IMR-90 (cell line): Measurements from ENCODE around the gene WBP1. TPM values are rescaled to one million over a fixed set of nuclear protein-coding genes. Genes with fewer than 3 reads are reported as not detected.

Source experiments
- ATAC-seq: fragments of 200-7000 bp; cut with Tn5 transposase; 2 replicates; pipeline ENCODE4 v1.9.1; 2020; ENCODE audit warnings: low read depth, mild to moderate bottlenecking, moderate library complexity
- BruUV-seq: library from RNA; stranded (reverse); fragments of 400-500 nt; replicated peaks from 2 replicates; lab custom pipeline; 2021; lab: Mats Ljungman, UMichigan
- CTCF ChIA-PET: fragments of 300-600 bp; formaldehyde crosslinking; extraction: SDS; loops from one replicate; lab custom pipeline; 2021; ENCODE audit warnings: antibody characterized with exemption; lab: Yijun Ruan, JAX
- POLR2A ChIA-PET: fragments of 300-600 bp; sonication (Branson Sonifier 250); formaldehyde crosslinking; loops from one replicate; lab custom pipeline; 2022; ENCODE audit warnings: antibody characterized with exemption; ENCODE audit not compliant: unreplicated experiment; lab: Charles Lee
- DNase-seq: peaks from one replicate; pipeline ENCODE4 v3.0.0; 2013
- H2AFZ ChIP-seq: replicated peaks from 2 replicates; pipeline ENCODE3; 2013; ENCODE audit warnings: low read length, mild to moderate bottlenecking; ENCODE audit not compliant: poor library complexity
- H2AK5ac ChIP-seq: 2 replicates; pipeline ENCODE4 v1.6.1; 2013; ENCODE audit warnings: low read depth, low read length, inconsistent platforms
- H2AK9ac ChIP-seq: replicated peaks from 2 replicates; pipeline ENCODE3; 2013; ENCODE audit warnings: mild to moderate bottlenecking, low read depth, low read length, moderate library complexity; ENCODE audit not compliant: poor library complexity
- H2BK120ac ChIP-seq: 2 replicates; pipeline ENCODE4 v1.6.1; 2013; ENCODE audit warnings: low read depth, low read length, inconsistent platforms
- H2BK15ac ChIP-seq: 3 replicates; pipeline ENCODE4 v1.6.1; 2013; ENCODE audit warnings: low read depth, low read length, inconsistent platforms
- H2BK20ac ChIP-seq: 2 replicates; pipeline ENCODE4 v1.6.1; 2013; ENCODE audit warnings: low read depth, mild to moderate bottlenecking, inconsistent platforms, low read length, moderate library complexity
- H2BK5ac ChIP-seq: 2 replicates; pipeline ENCODE4 v1.6.1; 2013; ENCODE audit warnings: mild to moderate bottlenecking, low read depth, low read length, inconsistent platforms; ENCODE audit not compliant: poor library complexity, severe bottlenecking
- H3K14ac ChIP-seq: replicated peaks from 2 replicates; pipeline ENCODE4 v1.6.1; 2013; ENCODE audit warnings: low read depth, low read length, inconsistent platforms
- H3K18ac ChIP-seq: 2 replicates; pipeline ENCODE4 v1.6.1; 2013; ENCODE audit warnings: low read depth, low read length, control low read depth
- H3K23ac ChIP-seq: 2 replicates; pipeline ENCODE4 v1.6.1; 2013; ENCODE audit warnings: low read depth, low read length, inconsistent platforms
- H3K27ac ChIP-seq: 2 replicates; pipeline ENCODE4 v1.5.1; 2013; ENCODE audit warnings: mild to moderate bottlenecking, control low read depth, low read length; ENCODE audit not compliant: insufficient read depth
- H3K27me3 ChIP-seq: 2 replicates; pipeline ENCODE4 v1.6.1; 2013; ENCODE audit warnings: low read length; ENCODE audit not compliant: control insufficient read depth, insufficient read depth
- H3K36me3 ChIP-seq: 2 replicates; pipeline ENCODE4 v1.6.1; 2013; ENCODE audit warnings: low read length, mixed read lengths; ENCODE audit not compliant: control insufficient read depth, insufficient read depth
- H3K4ac ChIP-seq: 2 replicates; pipeline ENCODE4 v1.6.1; 2013; ENCODE audit warnings: low read depth, low read length, inconsistent platforms
- H3K4me1 ChIP-seq: 2 replicates; pipeline ENCODE4 v1.6.1; 2013; ENCODE audit warnings: low read length, mixed read lengths; ENCODE audit not compliant: control insufficient read depth, insufficient read depth
- H3K4me2 ChIP-seq: 2 replicates; pipeline ENCODE4 v1.6.1; 2013; ENCODE audit warnings: low read depth, mild to moderate bottlenecking, control low read depth, low read length, moderate library complexity
- H3K4me3 ChIP-seq: 2 replicates; pipeline ENCODE4 v1.5.1; 2013; ENCODE audit warnings: low read depth, mild to moderate bottlenecking, control low read depth, low read length, moderate library complexity; ENCODE audit not compliant: insufficient read depth
- H3K56ac ChIP-seq: 2 replicates; pipeline ENCODE4 v1.6.1; 2013; ENCODE audit warnings: low read length, inconsistent platforms; ENCODE audit not compliant: insufficient read depth; ENCODE audit errors: extremely low read depth
- H3K79me1 ChIP-seq, 2 experiments: 2 replicates each; pipeline ENCODE4 v1.6.1; 2013; ENCODE audit warnings: low read length in 2 of 2, inconsistent platforms in 1 of 2, low read depth in 1 of 2
- H3K9ac ChIP-seq: 2 replicates; pipeline ENCODE4 v1.6.1; 2013; ENCODE audit warnings: low read depth, low read length, control low read depth
- H3K9me1 ChIP-seq: 2 replicates; pipeline ENCODE4 v1.6.1; 2013; ENCODE audit warnings: low read length, inconsistent platforms; ENCODE audit not compliant: insufficient read depth
- H3K9me3 ChIP-seq: 2 replicates; pipeline ENCODE4 v1.6.1; 2013; ENCODE audit warnings: low read length; ENCODE audit not compliant: control insufficient read depth, insufficient read depth
- H4K20me1 ChIP-seq: 2 replicates; pipeline ENCODE4 v1.6.1; 2013; ENCODE audit warnings: low read length, inconsistent platforms; ENCODE audit not compliant: insufficient read depth
- H4K5ac ChIP-seq: 2 replicates; pipeline ENCODE4 v1.6.1; 2013; ENCODE audit warnings: mild to moderate bottlenecking, low read depth, low read length, control low read depth
- H4K8ac ChIP-seq, 2 experiments: 2 replicates each; pipeline ENCODE4 v1.6.1; 2013; ENCODE audit warnings: low read depth in 2 of 2, low read length in 2 of 2, control low read depth in 1 of 2, inconsistent platforms in 1 of 2
- H4K91ac ChIP-seq: 2 replicates; pipeline ENCODE4 v1.6.1; 2013; ENCODE audit warnings: low read depth, low read length, inconsistent platforms; ENCODE audit not compliant: insufficient read depth
- BHLHE40 ChIP-seq: fragments of 150-350 bp; IDR thresholded peaks from 2 replicates; pipeline ENCODE4 v1.6.1; 2016; ENCODE audit warnings: mild to moderate bottlenecking, low read depth, low read length
- CEBPB ChIP-seq: IDR thresholded peaks from 2 replicates; pipeline ENCODE4 v1.6.1; 2012; ENCODE audit warnings: low read depth, low read length, improper control_type of control experiment
- CHD1 ChIP-seq: IDR thresholded peaks from 2 replicates; pipeline ENCODE4 v1.6.1; 2012; ENCODE audit warnings: low read depth, low read length, improper control_type of control experiment
- FOS ChIP-seq: fragments of 150-350 bp; IDR thresholded peaks from 2 replicates; pipeline ENCODE4 v1.6.1; 2016; ENCODE audit warnings: low read depth, low read length
- MXI1 ChIP-seq: IDR thresholded peaks from 2 replicates; pipeline ENCODE4 v1.6.1; 2012; ENCODE audit warnings: low read depth, mild to moderate bottlenecking, low read length, moderate library complexity, borderline replicate concordance
- NFE2L2 ChIP-seq: fragments of 150-350 bp; IDR thresholded peaks from 2 replicates; pipeline ENCODE4 v1.6.1; 2016; ENCODE audit warnings: low read depth, mild to moderate bottlenecking, low read length
- POLR2A ChIP-seq: IDR thresholded peaks from 2 replicates; pipeline ENCODE4 v1.6.1; 2012; ENCODE audit warnings: mild to moderate bottlenecking, low read depth, low read length
- RAD21 ChIP-seq: IDR thresholded peaks from 2 replicates; pipeline ENCODE4 v1.6.1; 2012; ENCODE audit warnings: low read length, improper control_type of control experiment
- WGBS, 2 experiments: methylation state at CpG; one replicate each; pipeline versions ENCODE4 v1.1.5 to v1.1.7; 2013; ENCODE audit warnings: missing lambda C conversion rate in 2 of 2; ENCODE audit not compliant: insufficient read length in 1 of 2; ENCODE audit errors: extremely low coverage in 2 of 2; 5-methylcytosine and 5-hydroxymethylcytosine counted together
- dilution Hi-C: fragments of 300-500 bp; cut with HindIII; formaldehyde crosslinking; loops from one replicate; pipeline ENCODE4 v1.14.3; 2018; ENCODE audit warnings: low sequenced_read_pairs; ENCODE audit not compliant: unreplicated experiment
- in situ Hi-C: fragments of 300-500 bp; cut with MboI; formaldehyde crosslinking; loops from 3 replicates; pipeline ENCODE4 v1.14.3; 2019; ENCODE audit warnings: low sequenced_read_pairs, inconsistent platforms, mixed read lengths
- intact Hi-C: fragments of 100-400 bp; cut with micrococcal nuclease; formaldehyde crosslinking; loops from 2 replicates; pipeline ENCODE4 v1.10.0; 2022
- polyA plus RNA-seq, 3 experiments: library from polyadenylated mRNA; depleted of rRNA; stranded (reverse); fragments of >200 nt; gene quantifications; 2 replicates each; pipeline ENCODE4 v1.2.3, GENCODE V29; 2012; ENCODE audit warnings: low replicate concordance in 1 of 3
- total RNA-seq: library from RNA; depleted of rRNA; stranded (reverse); fragments of >200 nt; gene quantifications from 2 replicates; pipeline ENCODE4 v1.2.3, GENCODE V29; 2012
- TF ChIP-seq, protein P1 (sequence below): conservative IDR thresholded peaks from 2 replicates; pipeline ENCODE4 v1.5.1; 2012; ENCODE audit warnings: mild to moderate bottlenecking, low read depth, low read length, improper control_type of control experiment

WBP1 gene
- total and polyA plus RNA-seq, 2 of the 4 experiments (the other 2 are of a cell fraction) = 22.9 to 78.5 TPM

- Histone ChIP-seq H2AFZ (no peak overlapping the region), H2BK20ac (no peak overlapping the region), H3K27me3 (no peaks in the 10 kb centered on the region), H3K9ac (no peak overlapping the region), H2BK120ac (no peak overlapping the region), H2AK9ac (no peak overlapping the region), H3K56ac (no peak overlapping the region), H3K4me1 (peaks cover 23% of the 10 kb centered on the region), H2BK5ac (no peak overlapping the region), H3K4me3 (no peak overlapping the region), H3K4me2 (no peak overlapping the region), H3K27ac (no peak overlapping the region), H3K9me1 (peaks cover 21% of the 10 kb centered on the region), H3K18ac (no peak overlapping the region), H4K8ac (no peak overlapping the region), H3K23ac (no peak overlapping the region), H2AK5ac (no peak overlapping the region), H3K14ac (no peak overlapping the region), H3K9me3 (no peaks in the 10 kb centered on the region), H3K79me1 (peaks cover 23 to 54% of the 10 kb centered on the region in 2 experiments), H4K20me1 (0 out of 2 replicates have a peak, but pooled peaks cover 3% of the 10 kb centered on the region), H4K5ac (no peak overlapping the region), H2BK15ac (no peak overlapping the region), H4K91ac (no peak overlapping the region), H3K36me3 (peaks cover 9% of the 10 kb centered on the region), H3K4ac (peak overlapping the region; percentile 5; the same call in 1 of the 2 replicates)
- DNase-seq (no peak), ATAC-seq (no peak)
- BruUV-seq = no TSS peak
- POLR2A ChIA-PET = no interaction called here
- WGBS, 2 experiments = 51% methylated on average over 25 of the region's 43 CpGs; no CpG with 5 or more reads in 1 of the 2 experiments
- intact Hi-C loops (no loop called here), dilution Hi-C loops (no loop called here), in situ Hi-C loops (no loop called here)
- CTCF ChIA-PET = no interaction called here
- TF ChIP-seq POLR2A = no peak
- TF ChIP-seq NFE2L2 = no peak
- no peak for TF ChIP-seq RAD21
- TF ChIP-seq MXI1 = no peak
- TF ChIP-seq BHLHE40 = no peak
- TF ChIP-seq, protein P1, sequence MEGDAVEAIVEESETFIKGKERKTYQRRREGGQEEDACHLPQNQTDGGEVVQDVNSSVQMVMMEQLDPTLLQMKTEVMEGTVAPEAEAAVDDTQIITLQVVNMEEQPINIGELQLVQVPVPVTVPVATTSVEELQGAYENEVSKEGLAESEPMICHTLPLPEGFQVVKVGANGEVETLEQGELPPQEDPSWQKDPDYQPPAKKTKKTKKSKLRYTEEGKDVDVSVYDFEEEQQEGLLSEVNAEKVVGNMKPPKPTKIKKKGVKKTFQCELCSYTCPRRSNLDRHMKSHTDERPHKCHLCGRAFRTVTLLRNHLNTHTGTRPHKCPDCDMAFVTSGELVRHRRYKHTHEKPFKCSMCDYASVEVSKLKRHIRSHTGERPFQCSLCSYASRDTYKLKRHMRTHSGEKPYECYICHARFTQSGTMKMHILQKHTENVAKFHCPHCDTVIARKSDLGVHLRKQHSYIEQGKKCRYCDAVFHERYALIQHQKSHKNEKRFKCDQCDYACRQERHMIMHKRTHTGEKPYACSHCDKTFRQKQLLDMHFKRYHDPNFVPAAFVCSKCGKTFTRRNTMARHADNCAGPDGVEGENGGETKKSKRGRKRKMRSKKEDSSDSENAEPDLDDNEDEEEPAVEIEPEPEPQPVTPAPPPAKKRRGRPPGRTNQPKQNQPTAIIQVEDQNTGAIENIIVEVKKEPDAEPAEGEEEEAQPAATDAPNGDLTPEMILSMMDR = no peak
- no peak for TF ChIP-seq CEBPB
- no peak for TF ChIP-seq CHD1
- TF ChIP-seq FOS = no peak
Measured at GRCh38 chr2:74436111-74436805, 22.0 kb upstream of the WBP1 start.
